GM12891 (cell line): ENCODE measurements around the gene RHBDD1.

Experiments used
- PAX5 ChIP-seq: IDR thresholded peaks from 2 replicates; pipeline ENCODE4 v1.6.1; 2011; ENCODE audit warnings: low read length, moderate library complexity, mild to moderate bottlenecking; ENCODE audit not compliant: insufficient read depth, severe bottlenecking
- POLR2A ChIP-seq: IDR thresholded peaks from 2 replicates; pipeline ENCODE4 v1.6.1; 2011; ENCODE audit warnings: low read depth, low read length, control low read depth
- POLR2AphosphoS5 ChIP-seq: IDR thresholded peaks from 2 replicates; pipeline ENCODE4 v1.6.1; 2011; ENCODE audit warnings: low read depth, low read length, control low read depth
- TAF1 ChIP-seq: IDR thresholded peaks from 2 replicates; pipeline ENCODE4 v1.6.1; 2011; ENCODE audit warnings: low read depth, low read length, control low read depth

GRCh38 chr2:226790431-226790830, 45.4 kb upstream of the RHBDD1 start:
- TF ChIP-seq POLR2AphosphoS5 (no peak), POLR2A (no peak), PAX5 (no peak), TAF1 (no peak)
